DMS53 treated with DMSO at 0.1 percent for 48 hours (cell line): ENCODE measurements around the gene DVL3.
"Not testable (repeated sequence)": the region's sequence is repeated elsewhere in the genome, so short reads cannot be mapped to it uniquely, and the experiment has no call there.

Experiments used
- DNase-seq: peaks from one replicate; lab custom pipeline; 2025; ENCODE audit not compliant: unreplicated experiment; lab: John Stamatoyannopoulos, UW

Gene DVL3

DNA sequence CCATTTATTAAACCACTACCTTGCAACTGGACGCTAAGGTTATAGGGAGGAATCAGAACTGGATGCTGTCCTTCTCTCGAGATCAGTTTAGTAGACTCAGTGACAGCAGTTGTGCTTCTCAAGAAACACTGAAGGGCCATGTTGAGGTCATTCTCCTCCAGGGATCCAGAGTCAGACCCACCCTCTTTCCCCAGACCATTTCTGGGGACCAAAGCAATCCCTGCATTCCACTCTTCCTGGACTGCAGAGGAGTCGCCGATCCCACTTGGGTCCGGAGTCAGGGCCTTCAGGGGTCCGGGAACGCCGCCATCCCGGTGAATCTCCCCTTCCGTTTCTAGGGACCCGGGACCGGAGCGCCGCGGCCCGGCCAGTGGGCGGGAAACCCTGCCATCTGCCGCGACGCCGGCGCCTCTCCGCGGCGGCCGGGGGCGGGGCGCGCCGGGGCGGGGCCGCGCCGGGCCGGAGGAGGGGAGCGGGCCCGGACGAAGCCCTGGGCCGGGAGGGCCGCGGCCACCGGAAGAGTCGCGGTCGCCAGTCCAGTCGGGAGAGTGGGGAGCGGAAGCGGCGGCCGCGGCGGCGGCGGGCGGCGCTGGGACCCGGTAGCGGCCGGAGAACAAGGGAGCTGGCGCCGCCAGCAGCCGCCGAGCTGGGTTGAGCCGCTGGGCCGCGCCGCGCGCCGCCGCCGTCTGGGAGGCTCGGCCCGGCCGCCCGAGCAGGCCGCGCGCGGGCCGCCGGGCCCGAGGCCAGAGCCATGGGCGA, at the start of gene DVL3:
DVL3 (plus strand) TSS at position 493 of the 759 bp plus-strand sequence; CDS start at position 752, 259 bp downstream.
- peak; percentile 44 for DNase-seq

DNA sequence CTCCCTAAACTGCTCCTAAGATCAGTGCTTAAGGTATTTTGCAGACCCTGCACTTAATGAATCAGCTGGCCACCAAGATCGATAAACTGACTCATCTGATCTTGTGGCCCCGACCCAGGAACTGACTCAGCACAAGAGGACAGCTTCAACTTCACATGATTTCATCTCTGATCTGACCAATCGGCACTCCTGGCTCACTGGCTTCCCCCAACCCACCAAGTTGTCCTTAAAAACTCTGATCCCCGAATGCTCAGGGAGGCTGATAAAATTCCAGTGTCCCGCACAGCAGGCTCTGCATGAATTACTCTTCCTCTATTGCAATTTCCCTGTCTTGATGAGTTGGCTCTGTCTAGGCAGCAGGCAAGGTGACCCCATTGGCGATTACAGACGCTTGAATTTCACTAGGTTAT, 44.9 kb upstream of the DVL3 start:
- DNase-seq, result no peak

DNA sequence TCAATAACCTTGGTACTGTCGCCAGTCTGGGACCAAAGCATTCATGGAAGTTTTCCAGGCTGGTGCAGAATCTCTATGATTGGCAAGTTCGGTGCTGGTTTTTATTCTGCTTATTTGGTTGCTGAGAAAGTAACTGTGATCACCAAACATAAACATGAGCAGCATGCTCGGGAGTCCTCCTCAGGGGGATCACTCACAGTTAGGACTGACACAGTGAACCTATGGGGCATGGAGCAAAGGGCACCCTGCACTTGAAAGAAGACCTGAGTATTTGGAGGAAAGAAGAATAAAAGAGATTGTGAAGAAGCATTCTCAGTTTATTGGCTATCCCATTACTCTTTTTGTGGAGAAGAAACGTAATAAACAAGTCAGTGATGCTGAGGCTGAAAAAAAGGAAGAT, 39.2 kb upstream of the DVL3 start:
- no peak for DNase-seq

DNA sequence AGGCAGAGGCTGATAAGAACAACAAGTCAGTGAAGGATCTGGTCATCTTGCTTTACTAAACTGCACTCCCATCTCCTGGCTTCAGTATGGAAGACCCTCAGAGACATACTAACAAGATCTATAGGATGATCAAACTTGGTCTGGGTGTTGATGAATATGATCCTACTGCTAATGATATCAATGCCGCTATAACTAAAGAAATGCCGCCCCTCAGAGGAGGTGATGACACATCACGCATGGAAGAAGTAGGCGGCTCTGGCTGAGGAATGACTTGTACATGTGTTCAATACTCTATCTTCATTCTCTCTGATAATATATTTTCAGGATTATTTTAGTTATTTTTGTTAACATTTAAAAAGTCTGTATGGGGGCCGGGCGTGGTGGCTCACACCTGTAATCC, 37.5 kb upstream of the DVL3 start:
- DNase-seq, result no peak

DNA sequence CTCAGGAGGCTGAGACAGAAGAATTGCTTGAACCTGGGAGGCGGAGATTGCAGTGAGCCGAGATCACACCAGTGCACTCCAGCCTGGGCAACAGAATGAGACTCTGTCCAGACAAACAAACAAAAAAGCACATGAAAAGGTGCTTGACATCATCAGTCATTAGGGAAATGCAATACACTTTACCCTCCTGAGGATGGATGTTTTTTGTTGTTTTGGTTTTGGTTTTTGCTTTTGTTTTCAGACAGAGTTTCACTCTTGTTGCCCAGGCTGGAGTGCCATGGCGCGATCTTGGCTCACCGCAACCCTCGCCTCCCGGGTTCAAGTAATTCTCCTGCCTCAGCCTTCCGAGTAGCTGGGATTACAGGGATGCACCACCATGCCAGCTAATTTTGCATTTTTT, 34.1 kb upstream of the DVL3 start:
- DNase-seq, result not testable (repeated sequence)

DNA sequence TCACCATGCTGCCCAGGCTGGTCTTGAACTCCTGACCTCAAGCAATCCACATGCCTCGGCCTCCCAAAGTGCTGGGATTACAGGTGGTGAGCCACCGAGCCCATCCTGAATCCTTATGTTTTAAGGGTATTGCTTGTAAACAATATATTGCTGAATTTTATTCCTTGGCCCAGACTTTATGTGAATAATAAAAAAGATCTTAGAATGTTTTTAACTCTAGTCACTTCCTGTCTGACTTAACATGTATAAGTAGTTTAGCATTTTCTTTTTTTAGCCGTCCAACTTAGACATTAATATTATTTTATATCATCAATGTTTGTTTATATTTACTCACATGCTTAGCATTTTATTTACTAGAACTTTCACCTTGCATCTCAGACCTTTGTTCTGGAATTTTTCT, 29.2 kb upstream of the DVL3 start:
- DNase-seq, result no peak

DNA sequence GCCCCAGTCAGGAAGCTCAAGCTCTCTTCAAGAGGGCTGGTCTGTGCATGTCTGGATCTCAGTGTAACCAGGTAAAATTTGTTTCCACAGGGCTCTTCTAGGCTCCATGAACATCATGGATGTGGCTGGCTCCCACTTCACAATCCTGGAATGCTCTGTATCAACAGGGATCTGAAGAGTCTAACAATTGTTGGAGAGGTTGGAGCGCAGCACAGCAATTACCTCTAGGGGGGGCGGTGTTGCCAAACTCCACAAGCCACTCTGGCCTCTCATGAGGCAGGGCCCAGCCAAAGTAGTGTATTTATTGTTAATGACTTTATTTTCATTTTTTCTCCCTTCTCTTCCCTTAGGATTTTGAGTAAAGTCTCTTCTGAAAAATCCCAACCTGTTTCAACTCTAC, 26.2 kb upstream of the DVL3 start:
- no peak for DNase-seq

DNA sequence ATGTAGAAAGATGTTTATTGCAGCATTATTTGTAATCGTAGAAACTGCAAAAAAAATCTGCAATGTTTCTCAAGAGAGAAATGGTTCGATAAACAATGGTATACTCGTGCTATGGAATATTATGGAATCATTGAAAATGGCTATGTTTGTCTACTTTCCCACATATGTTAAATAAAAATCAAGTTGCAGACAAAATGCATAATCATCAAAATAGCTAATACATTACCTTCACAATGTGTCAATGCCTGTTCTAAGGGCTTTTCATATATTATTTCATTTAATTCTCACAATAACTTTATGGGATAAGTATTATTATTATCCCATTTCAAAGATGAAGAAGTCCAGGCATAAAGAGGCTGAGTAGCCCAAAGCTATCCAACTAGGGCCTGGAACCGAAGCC, 22.2 kb upstream of the DVL3 start:
- no peak for DNase-seq

DNA sequence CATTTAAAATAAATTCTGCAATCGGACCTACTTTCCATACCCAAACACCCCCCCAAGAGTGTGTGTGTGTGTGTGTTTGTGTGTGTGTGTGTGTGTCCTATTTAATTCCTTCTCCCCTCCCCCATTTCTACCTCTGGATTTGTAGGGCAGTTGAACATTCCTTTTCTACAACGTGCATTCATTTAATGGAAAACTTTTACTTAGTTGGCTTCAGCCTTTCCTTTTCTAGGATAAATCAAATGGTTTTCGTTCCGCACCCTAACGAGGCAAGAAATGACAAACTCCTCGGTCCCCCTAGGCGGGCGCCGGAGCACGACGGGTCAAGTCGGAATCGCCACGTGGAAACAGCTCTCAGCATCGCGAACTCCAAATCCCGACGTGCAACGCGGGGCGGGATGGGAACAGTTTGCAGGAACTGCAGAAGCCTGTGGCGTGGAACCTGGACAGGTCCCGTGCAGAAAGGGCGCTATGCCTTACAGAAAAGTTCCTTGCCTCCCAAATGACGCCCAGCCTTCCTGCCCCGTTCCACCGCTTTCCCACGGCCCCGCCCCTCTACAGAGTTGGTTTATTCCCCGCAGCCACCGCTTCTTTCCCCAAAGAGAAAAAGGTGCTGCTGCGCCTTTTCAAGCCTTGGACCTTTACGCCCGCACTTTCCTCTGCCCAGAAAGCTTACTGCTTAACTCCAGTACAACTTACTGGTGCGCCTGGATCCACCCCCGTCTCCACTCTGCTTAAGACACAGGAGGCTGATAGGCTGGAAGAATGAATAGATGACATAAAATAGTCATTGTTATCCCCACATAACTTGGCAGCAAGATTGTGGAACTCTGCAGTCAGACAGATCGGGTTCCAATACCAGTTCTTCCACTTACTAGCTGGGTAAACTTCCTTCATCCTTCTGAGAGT, 21.1 kb upstream of the DVL3 start:
- peak; percentile 67 for DNase-seq

DNA sequence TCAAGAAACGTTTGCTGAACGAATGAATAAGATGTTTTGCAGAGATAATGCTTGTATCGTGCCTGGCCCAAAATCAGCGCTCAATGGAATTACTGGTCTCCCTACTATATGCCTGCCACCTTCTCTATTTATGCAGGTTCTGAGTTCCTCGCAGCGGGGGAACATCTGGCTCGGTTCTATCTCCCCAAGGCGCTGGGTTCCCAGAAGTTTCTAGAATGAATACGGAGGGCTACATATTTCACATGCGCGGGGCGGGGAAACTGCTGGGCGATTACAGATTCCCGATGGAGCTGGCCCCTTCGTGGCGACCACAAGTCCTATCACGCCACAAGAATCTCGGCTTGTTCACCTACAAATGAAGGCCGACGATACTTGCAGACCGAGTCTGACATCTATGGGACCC, 20.4 kb upstream of the DVL3 start:
- DNase-seq, result no peak

DNA sequence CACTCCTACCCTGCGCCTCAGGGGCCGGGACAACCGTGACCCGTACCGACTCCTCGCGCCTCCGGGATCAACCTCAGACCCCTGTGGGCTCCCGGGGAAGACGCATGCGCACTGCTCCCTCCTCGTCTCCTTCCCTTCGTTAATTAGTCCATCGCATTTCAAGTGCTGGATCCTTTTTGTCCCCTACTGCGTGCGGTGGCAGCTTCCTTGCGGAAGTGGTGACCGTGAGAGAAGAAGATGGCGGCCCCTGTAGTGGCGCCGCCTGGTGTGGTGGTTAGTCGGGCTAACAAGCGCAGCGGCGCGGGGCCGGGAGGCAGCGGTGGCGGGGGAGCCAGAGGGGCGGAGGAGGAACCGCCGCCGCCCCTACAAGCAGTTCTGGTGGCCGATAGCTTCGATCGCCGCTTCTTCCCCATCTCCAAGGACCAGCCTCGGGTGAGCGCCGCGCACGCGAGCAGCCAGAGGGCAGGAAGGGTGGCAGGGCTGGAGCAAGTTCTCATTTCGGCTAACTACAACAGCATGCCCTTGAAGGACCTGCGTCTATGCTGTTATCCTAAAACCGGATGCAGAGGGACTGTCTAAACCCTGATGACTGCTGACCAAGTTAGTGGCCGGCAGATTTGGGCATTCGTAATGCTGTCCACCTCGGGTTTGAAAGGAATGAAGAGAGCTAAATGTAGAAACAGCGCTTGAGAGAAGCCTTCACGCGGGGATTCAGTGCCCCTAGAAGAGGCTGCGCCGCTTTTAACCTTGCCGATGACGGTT, 19.8 kb upstream of the DVL3 start, which contains the start of gene EIF2B5:
EIF2B5 (plus strand) TSS at position 210 of the 762 bp plus-strand sequence; CDS start at position 238, 28 bp downstream.
- DNase-seq, result peak; percentile 81

DNA sequence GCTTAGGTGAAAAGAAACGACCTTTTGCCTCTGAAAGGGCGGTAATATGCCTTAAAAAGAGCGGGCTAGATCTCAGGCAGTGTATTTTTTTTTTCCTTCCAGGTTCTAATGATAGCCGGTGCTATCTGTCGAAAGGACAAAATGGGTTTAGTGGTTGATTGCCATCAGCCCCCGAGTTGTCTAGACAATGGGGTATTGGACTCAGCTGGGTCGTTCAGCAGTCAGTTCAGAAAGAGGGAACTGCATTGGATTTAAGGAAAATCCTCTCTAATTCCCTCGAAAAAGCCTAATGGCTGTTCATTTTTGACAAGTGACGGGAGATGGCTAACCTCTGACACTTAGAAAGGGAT, 19.3 kb upstream of the DVL3 start:
- no peak for DNase-seq

DNA sequence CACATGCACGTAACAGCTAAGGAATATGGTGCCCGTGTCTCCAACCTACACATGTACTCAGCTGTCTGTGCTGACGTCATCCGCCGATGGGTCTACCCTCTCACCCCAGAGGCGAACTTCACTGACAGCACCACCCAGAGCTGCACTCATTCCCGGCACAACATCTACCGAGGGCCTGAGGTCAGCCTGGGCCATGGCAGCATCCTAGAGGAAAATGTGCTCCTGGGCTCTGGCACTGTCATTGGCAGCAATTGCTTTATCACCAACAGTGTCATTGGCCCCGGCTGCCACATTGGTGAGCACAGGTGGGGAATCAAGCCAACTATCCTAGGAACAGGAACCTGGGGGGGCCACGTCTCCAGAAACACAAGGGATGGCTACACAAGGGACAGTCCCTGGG, 14.7 kb upstream of the DVL3 start:
- DNase-seq, result no peak

DNA sequence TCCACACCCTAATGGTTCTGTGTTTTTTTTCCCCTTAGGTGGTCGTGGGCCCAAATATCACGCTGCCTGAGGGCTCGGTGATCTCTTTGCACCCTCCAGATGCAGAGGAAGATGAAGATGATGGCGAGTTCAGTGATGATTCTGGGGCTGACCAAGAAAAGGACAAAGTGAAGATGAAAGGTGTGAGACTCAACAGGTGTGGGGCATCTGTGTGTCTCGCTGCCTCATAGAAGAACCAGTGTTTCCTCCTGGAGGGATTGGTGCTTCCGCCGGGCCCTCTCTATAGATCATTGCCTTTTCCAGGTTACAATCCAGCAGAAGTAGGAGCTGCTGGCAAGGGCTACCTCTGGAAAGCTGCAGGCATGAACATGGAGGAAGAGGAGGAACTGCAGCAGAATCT, 13.0 kb upstream of the DVL3 start:
- no peak for DNase-seq

DNA sequence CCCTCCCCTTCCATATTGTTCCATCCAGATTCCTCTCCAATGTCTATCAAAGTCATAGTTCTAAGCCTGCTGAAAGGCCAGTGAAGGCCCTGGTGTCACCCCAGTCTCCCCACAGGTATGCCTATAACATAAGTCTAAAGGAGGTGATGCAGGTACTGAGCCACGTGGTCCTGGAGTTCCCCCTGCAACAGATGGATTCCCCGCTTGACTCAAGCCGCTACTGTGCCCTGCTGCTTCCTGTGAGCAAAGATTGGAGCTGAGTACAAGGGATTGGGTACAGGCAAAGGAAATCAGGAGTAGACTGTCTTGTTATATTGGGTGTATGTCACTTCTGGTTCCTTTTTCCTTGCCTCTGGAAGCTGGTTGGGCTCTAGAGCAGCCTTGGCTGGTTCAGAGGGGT, 11.8 kb upstream of the DVL3 start:
- DNase-seq, result no peak

DNA sequence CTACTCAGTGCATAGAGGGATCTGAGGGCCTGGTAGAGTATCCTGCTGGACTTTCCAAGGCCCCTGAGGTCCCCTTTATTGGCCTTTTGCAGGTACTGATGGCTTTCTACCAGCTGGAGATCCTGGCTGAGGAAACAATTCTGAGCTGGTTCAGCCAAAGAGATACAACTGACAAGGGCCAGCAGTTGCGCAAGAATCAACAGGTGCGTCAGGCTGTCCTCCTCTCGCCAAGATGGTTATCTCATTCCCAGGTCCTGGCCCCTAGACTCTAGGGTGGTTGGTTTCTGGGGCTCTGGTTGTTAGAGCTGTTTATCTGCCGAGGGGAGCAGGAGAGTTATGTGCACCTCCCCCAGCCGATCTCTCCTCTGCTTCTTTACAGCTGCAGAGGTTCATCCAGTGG, 10.7 kb upstream of the DVL3 start:
- DNase-seq, result no peak

DNA sequence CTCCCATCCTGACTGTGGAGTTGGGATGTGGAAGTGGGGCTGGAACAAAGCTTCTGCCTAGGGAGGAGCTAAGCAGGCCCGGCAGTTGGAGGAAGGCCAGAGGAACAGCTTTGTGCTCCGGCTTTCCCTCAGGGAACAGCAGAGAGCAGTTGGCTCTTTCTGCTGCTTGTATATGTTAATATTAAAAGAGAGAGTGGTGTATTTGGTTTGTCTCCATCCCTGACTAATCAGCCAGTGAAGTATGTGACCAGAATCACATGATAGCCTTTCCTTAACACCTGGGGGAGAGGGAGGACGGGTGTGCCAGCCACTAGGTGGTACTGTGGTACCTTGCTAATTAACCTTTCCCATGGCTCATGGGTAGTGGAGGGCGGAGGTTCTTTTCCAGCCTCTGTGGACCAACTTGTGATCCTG, 10.1 kb upstream of the DVL3 start:
- peak; percentile 38 for DNase-seq

DNA sequence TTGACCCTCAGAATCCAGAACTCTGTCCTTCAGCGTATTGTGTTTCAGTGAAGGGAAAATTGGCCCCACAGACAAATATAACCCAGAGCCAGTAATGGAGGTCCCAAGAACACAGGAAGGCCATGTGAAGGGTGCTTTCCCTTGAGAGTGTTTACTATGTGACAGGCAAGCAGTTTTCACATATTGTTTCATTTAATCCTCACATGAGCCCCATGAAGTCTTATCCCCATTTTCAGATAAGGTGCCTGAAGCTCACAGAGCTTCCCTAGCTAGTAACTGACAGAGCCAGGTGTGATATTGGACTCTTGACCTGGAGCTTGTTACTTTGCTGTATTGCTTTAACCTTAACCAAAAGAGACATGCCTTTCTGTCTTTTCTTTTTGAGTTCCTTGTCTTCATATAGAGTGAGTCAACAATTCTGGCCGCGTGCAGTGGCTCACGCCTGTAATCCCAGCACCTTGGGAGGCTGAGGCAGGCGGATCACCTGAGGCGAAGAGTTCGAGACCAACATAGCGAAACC, 9.4 kb upstream of the DVL3 start:
- no peak for DNase-seq

DNA sequence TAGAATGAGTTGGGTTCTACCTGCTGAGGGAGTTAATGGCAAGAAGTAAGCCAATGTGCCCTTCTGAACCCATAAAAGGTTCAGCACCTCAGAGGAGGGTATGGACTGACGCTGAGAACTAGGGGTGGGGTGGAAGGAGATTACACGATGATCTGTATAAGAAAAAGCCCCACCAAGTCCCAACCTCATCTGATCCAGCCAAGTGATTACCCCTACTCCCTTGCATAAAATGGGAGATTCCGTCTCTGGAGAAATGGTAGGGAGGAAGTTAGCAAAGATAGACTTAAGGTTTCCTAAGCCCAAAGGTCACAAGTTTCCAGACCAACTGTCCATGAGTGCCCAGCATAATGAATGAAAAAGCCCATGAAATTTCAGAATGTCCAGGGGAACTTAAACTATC, 7.1 kb upstream of the DVL3 start:
- no peak for DNase-seq

DNA sequence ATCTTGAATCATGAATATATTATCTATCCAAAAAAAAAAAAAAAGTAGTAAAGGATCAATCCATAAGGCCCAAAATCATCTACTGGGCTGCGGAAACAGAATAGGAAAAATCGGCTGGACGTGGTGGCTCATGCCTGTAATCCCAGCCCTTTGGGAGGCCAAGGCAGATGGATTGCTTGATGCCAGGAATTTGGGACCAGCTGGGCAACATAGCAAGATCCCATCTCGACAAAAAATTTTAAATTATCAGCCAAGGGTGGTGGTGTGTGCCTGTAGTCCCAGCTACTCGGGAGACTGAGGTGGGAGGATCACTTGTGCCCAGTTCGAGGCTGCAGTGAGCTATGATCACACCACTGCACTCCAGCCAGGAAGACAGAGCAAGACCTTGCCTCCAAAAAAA, 6.1 kb upstream of the DVL3 start:
- no peak for DNase-seq

DNA sequence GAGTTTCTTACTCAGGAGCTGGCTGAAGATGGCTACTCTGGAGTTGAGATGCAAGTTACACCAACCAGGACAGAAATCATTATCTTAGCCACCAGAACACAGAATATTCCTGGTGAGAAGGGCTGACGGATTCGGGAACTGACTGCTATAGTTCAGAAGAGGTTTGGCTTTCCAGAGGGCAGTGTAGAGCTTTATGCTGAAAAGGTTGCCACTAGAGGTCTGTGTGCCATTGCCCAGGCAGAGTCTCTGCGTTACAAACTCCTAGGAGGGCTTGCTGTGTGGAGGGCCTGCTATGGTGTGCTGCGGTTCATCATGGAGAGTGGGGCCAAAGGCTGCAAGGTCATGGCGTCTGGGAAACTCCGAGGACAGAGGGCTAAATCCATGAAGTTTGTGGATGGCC, 5.4 kb upstream of the DVL3 start:
- not testable (repeated sequence) for DNase-seq
